ENCODE results near the gene LRRC17. TPM values are rescaled to one million over a fixed set of nuclear protein-coding genes. Genes with fewer than 3 reads are reported as not detected.

The LRRC17 gene
- total RNA-seq, 2 donors from 2014 or later: 2.0 to 2.9 TPM

DNA sequence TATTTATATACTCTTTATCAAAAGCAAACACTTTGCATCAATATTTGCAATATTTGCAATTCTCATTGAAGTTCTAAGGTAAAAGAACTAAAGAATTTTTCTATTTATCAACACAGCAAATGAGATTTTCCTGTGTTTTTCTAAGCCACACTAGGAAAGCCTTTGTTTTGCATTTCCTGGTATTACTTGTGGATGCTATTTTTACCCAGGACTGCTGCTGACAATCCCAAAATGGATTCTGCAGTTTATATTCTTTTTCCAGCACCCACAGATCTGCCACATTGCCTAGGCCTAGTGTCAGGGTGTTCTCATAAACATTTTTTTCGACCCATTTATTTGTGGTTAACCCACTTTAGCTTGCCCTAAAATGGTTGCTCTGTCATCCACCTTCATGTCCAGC, 25.9 kb downstream of the LRRC17 start:
- Histone ChIP-seq H3K27me3 (no peaks in the 10 kb centered on the region), H3K9me3 (no peaks in the 10 kb centered on the region), H3K27ac (no peak overlapping the region), H3K4me3 (no peak overlapping the region), H3K36me3 (replicated peaks in 1 of 2; ENCODE audit: insufficient read depth in 1 of 2, low read depth in 2 of 2) (no peaks in the 10 kb centered on the region), H3K4me1 (no peaks in the 10 kb centered on the region)
- ATAC-seq (no peak), DNase-seq (no peak)
- intact Hi-C loops (cut with DNase I): no loop called here
- WGBS, 2 donors: 55 to 80% methylated on average over 1 of the region's 1 CpG
- no peak for TF ChIP-seq POLR2A (IDR thresholded peaks at IDR 0.05)
- TF ChIP-seq, protein P1, sequence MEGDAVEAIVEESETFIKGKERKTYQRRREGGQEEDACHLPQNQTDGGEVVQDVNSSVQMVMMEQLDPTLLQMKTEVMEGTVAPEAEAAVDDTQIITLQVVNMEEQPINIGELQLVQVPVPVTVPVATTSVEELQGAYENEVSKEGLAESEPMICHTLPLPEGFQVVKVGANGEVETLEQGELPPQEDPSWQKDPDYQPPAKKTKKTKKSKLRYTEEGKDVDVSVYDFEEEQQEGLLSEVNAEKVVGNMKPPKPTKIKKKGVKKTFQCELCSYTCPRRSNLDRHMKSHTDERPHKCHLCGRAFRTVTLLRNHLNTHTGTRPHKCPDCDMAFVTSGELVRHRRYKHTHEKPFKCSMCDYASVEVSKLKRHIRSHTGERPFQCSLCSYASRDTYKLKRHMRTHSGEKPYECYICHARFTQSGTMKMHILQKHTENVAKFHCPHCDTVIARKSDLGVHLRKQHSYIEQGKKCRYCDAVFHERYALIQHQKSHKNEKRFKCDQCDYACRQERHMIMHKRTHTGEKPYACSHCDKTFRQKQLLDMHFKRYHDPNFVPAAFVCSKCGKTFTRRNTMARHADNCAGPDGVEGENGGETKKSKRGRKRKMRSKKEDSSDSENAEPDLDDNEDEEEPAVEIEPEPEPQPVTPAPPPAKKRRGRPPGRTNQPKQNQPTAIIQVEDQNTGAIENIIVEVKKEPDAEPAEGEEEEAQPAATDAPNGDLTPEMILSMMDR (IDR thresholded peaks at IDR 0.05): no peak

DNA sequence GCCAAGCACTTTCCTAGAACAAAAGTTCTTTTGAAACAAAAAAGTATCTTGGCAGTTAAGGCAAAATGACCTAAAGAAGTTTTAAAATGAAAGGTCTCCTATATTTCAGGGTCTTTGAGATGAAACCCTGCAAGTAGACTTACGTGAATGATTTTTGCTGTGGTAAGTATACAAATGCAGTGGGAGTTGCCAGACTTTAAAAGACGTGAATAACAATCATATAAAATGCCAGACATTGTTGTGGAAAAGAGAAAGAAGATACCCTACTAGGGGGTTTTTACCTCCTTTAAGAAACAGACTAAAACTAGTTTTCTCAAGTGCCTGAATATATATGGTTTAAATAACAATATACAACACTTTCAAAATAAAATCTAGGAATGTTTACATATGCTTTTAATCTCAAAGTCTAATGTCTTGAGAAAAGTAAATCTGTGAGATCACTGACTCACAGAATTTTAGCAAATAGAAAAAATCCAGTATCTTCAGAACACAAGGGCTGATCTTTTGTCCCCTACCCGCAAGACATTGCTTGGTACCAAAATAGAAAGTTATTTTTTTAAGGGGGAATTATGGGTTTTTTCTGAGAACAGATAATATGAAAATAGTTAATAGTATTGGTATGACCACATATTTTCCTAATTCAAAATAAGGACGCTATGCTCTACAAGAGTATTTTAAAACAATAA, 29.5 kb downstream of the LRRC17 start:
- intact Hi-C loops (cut with DNase I): no loop called here
- Histone ChIP-seq H3K27ac (no peak overlapping the region), H3K36me3 (replicated peaks in 1 of 2; ENCODE audit: insufficient read depth in 1 of 2, low read depth in 2 of 2) (no peaks in the 10 kb centered on the region), H3K4me1 (no peaks in the 10 kb centered on the region), H3K9me3 (no peaks in the 10 kb centered on the region), H3K27me3 (no peaks in the 10 kb centered on the region), H3K4me3 (no peak overlapping the region)
- TF ChIP-seq, protein P1 (IDR thresholded peaks at IDR 0.05): no peak
- TF ChIP-seq POLR2A (IDR thresholded peaks at IDR 0.05): no peak
- no peak for ATAC-seq
- DNase-seq: no peak
- 66 to 71% methylated on average over 4 of the region's 4 CpGs for WGBS, 2 donors

DNA sequence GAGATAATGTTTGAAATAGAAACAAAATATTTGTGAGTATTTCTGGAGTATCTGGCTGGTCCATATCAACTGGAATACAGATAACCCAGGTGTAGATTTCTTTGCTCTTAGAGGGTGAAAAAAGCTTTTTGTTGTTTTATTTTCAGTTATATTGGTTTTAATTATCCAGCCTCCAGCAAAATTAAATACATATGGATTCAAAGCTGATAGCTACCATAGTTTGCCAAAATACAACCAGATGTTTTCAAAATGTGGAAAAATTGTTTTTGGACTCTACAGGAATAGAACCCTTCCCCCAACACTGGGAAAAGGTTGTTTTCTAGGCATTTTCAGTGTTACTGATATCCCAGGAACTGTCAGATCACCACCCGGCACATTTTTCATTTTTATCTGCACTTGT, 30.1 kb downstream of the LRRC17 start:
- DNase-seq: no peak
- WGBS, 2 donors: 85 to 89% methylated on average over 1 of the region's 1 CpG

DNA sequence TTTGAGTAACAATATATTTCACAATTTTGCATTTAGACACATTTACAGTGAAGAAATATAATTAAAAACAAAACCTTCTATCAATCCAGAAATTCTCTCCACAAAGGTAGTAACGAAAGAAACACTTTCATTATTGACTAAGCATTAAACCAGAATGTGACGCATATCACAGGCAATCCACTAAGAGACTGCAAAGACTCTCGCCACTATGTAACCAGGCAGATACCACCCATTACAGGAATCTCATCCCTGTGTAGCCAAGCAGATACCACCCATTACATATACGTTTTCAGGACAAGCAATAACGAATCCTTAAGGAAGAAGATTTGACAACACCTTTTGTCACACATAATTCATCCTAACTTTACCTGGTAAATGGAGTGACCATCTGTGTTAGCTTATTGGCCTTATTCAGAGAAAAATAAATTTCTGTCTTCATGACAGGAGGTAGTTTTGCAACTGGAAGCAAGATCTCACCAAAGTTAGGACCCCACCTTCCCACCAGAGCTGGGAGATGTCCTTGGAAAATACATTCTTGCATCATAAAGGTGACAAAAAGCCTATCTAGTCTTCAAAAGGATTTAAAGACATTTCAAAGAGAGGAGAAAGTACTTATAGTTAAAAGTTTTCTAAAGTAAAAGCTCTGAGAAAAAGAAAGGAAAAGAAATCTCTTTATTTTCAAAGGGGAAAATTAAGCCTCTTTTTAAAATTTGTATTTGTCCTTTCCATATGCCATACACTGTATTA, 30.8 kb downstream of the LRRC17 start:
- Histone ChIP-seq H3K27ac (no peak overlapping the region), H3K9me3 (no peaks in the 10 kb centered on the region), H3K27me3 (no peaks in the 10 kb centered on the region), H3K36me3 (replicated peaks in 1 of 2; ENCODE audit: insufficient read depth in 1 of 2, low read depth in 2 of 2) (no peaks in the 10 kb centered on the region), H3K4me3 (no peak overlapping the region), H3K4me1 (no peaks in the 10 kb centered on the region)
- intact Hi-C loops (cut with DNase I): no loop called here
- ATAC-seq: no peak
- DNase-seq: no peak
- TF ChIP-seq POLR2A (IDR thresholded peaks at IDR 0.05): no peak
- TF ChIP-seq, protein P1 (IDR thresholded peaks at IDR 0.05): no peak
- 84 to 88% methylated on average over 5 of the region's 5 CpGs for WGBS, 2 donors

More for the DNA sequence above, 30.1 kb downstream of the LRRC17 start:
- no peaks in the 10 kb centered on the region for H3K9me3 ChIP-seq
- no peak for ATAC-seq
- H3K4me1 ChIP-seq: no peaks in the 10 kb centered on the region
- no peak overlapping the region for H3K27ac ChIP-seq
- no peak for TF ChIP-seq POLR2A (IDR thresholded peaks at IDR 0.05)
- TF ChIP-seq, protein P1 (IDR thresholded peaks at IDR 0.05): no peak
- H3K27me3 ChIP-seq: no peaks in the 10 kb centered on the region
- intact Hi-C loops (cut with DNase I): no loop called here
- H3K4me3 ChIP-seq: no peak overlapping the region
- no peaks in the 10 kb centered on the region for H3K36me3 ChIP-seq (replicated peaks in 1 of 2; ENCODE audit: insufficient read depth in 1 of 2, low read depth in 2 of 2)

Measured in body of pancreas (tissue), 4 donors.